ENCODE measurements around the gene METAP2.

The METAP2 gene

GRCh38 chr12:95547522-95548055 lies 73.6 kb downstream of the METAP2 start:
- no peak overlapping the region for H3K27ac ChIP-seq

GRCh38 chr12:95548056-95548538 lies 74.1 kb downstream of the METAP2 start:
- H3K4me3 ChIP-seq = no peak overlapping the region; a peak in 1 of 20 replicates
- H3K36me3 ChIP-seq = no peaks in the 10 kb centered on the region; a peak in 1 of 22 replicates
- no peaks in the 10 kb centered on the region for H3K27me3 ChIP-seq
- TF ChIP-seq Cebpa-rat (IDR thresholded peaks at IDR 0.05) = no peak
- peaks cover 26 to 28% (median 27%) of the 10 kb centered on the region in 11 experiments for H3K9me3 ChIP-seq (replicated peaks in 1 of 11)
- no peak overlapping the region for H3K4me2 ChIP-seq
- no peak overlapping the region for H3K9ac ChIP-seq
- no peaks in the 10 kb centered on the region for H4K20me1 ChIP-seq
- H3K27ac ChIP-seq = no peak overlapping the region
- H3K4me1 ChIP-seq = peaks cover 0 to 4% (median 3%) of the 10 kb centered on the region in 10 experiments; a peak in 8 of 20 replicates

More at GRCh38 chr12:95547522-95548055, 73.6 kb downstream of the METAP2 start:
- Histone ChIP-seq H3K27me3 (no peaks in the 10 kb centered on the region), H3K9ac (no peak overlapping the region), H3K36me3 (no peaks in the 10 kb centered on the region; a peak in 1 of 22 replicates), H3K9me3 (replicated peaks in 1 of 11) (peaks cover 26 to 28% (median 27%) of the 10 kb centered on the region in 11 experiments), H3K4me1 (no peaks in the 10 kb centered on the region), H4K20me1 (no peaks in the 10 kb centered on the region), H3K4me3 (no peak overlapping the region), H3K4me2 (no peak overlapping the region)
- TF ChIP-seq Cebpa-rat (IDR thresholded peaks at IDR 0.05) = no peak

GRCh38 chr12:95548539-95549391 lies 74.8 kb downstream of the METAP2 start:
- Histone ChIP-seq H3K4me2 (no peak overlapping the region), H3K9me3 (replicated peaks in 1 of 11) (peaks cover 26 to 28% (median 27%) of the 10 kb centered on the region in 11 experiments), H3K36me3 (no peaks in the 10 kb centered on the region; a peak in 1 of 22 replicates), H3K27ac (no peak overlapping the region), H3K4me1 (peaks cover 0 to 6% (median 5%) of the 10 kb centered on the region in 10 experiments; a peak in 8 of 20 replicates), H3K27me3 (no peaks in the 10 kb centered on the region), H4K20me1 (no peaks in the 10 kb centered on the region), H3K9ac (no peak overlapping the region), H3K4me3 (no peak overlapping the region; a peak in 2 of 20 replicates)
- no peak for TF ChIP-seq Cebpa-rat (IDR thresholded peaks at IDR 0.05)

GRCh38 chr12:95549392-95550084 lies 75.6 kb downstream of the METAP2 start:
- Histone ChIP-seq H3K27me3 (no peaks in the 10 kb centered on the region), H3K27ac (no peak overlapping the region), H3K36me3 (no peaks in the 10 kb centered on the region; a peak in 1 of 22 replicates), H3K4me3 (no peak overlapping the region; a peak in 1 of 20 replicates), H3K9me3 (replicated peaks in 1 of 11) (peaks cover 26 to 28% (median 27%) of the 10 kb centered on the region in 11 experiments), H3K9ac (no peak overlapping the region), H3K4me1 (peaks cover 0 to 8% (median 6%) of the 10 kb centered on the region in 10 experiments; a peak in 10 of 20 replicates), H3K4me2 (no peak overlapping the region), H4K20me1 (no peaks in the 10 kb centered on the region)
- no peak for TF ChIP-seq Cebpa-rat (IDR thresholded peaks at IDR 0.05)

- Histone ChIP-seq H3K4me2 (no peak within 1 kb of the TSS), H3K27ac (no peak within 1 kb of the TSS), H3K9ac (no peak within 1 kb of the TSS), H3K36me3 (no peaks in the 10 kb centered on the region; a peak in 1 of 22 replicates), H3K4me3 (no peak within 1 kb of the TSS), H3K9me3 (replicated peaks in 1 of 11) (peaks cover 26 to 28% (median 27%) of the 10 kb centered on the region in 11 experiments), H3K4me1 (peaks cover 0 to 13% (median 6%) of the 10 kb centered on the region in 10 experiments; a peak in 11 of 20 replicates), H3K27me3 (no peaks in the 10 kb centered on the region), H4K20me1 (no peaks in the 10 kb centered on the region)
- no peak for TF ChIP-seq Cebpa-rat (IDR thresholded peaks at IDR 0.05)
These were observed 77.4 kb downstream of the METAP2 start, which contains the start of gene USP44 for GRCh38 chr12:95551305-95551704. Gene USP44, minus strand, starts transcription at chr12:95551476. Its CDS starts 17,220 bp downstream, at chr12:95534256.

GRCh38 chr12:95551913-95552516 lies 78.1 kb downstream of the METAP2 start:
- H3K4me3 ChIP-seq = no peak overlapping the region
- H3K9me3 ChIP-seq (replicated peaks in 1 of 11) = peaks cover 26 to 28% (median 27%) of the 10 kb centered on the region in 11 experiments
- H3K27ac ChIP-seq = no peak overlapping the region
- H3K4me2 ChIP-seq = no peak overlapping the region
- H3K9ac ChIP-seq = no peak overlapping the region
- H3K27me3 ChIP-seq = no peaks in the 10 kb centered on the region
- H4K20me1 ChIP-seq = no peaks in the 10 kb centered on the region
- TF ChIP-seq Cebpa-rat (IDR thresholded peaks at IDR 0.05) = no peak
- H3K36me3 ChIP-seq = no peaks in the 10 kb centered on the region; a peak in 1 of 22 replicates
- peaks cover 0 to 13% (median 6%) of the 10 kb centered on the region in 10 experiments; a peak in 11 of 20 replicates for H3K4me1 ChIP-seq

GRCh38 chr12:95553197-95553943 lies 79.4 kb downstream of the METAP2 start:
- Histone ChIP-seq H3K4me3 (no peak overlapping the region), H3K9me3 (replicated peaks in 1 of 11) (peaks cover 16 to 18% (median 17%) of the 10 kb centered on the region in 11 experiments), H3K27ac (no peak overlapping the region), H3K4me1 (peaks cover 0 to 13% (median 6%) of the 10 kb centered on the region in 10 experiments; a peak in 11 of 20 replicates), H3K4me2 (peak overlapping the region in 4 of 11 experiments; percentile 0 to 38 (median 16); a peak in 3 of 22 replicates), H4K20me1 (no peaks in the 10 kb centered on the region), H3K27me3 (no peaks in the 10 kb centered on the region), H3K36me3 (no peaks in the 10 kb centered on the region), H3K9ac (no peak overlapping the region)
- no peak for TF ChIP-seq Cebpa-rat (IDR thresholded peaks at IDR 0.05)

- H3K4me1 ChIP-seq = peaks cover 0 to 13% (median 6%) of the 10 kb centered on the region in 10 experiments; a peak in 11 of 20 replicates
- no peaks in the 10 kb centered on the region for H3K27me3 ChIP-seq
- no peak overlapping the region for H3K27ac ChIP-seq
- no peaks in the 10 kb centered on the region for H4K20me1 ChIP-seq
- peak overlapping the region in 6 of 11 experiments; percentile 1 to 28 (median 15); a peak in 3 of 22 replicates for H3K4me2 ChIP-seq
- peaks cover 3 to 5% (median 4%) of the 10 kb centered on the region in 11 experiments for H3K9me3 ChIP-seq (replicated peaks in 1 of 11)
- H3K9ac ChIP-seq = no peak overlapping the region
- H3K36me3 ChIP-seq = no peaks in the 10 kb centered on the region
- no peak overlapping the region for H3K4me3 ChIP-seq
- TF ChIP-seq Cebpa-rat (IDR thresholded peaks at IDR 0.05) = no peak
These were observed 80.7 kb downstream of the METAP2 start for GRCh38 chr12:95554532-95555071.

Data from BLaER1 treated with 17β-estradiol and CSF1 and Interleukin-3, amounts not matched to agents 10 nM and 100 nM (cell line).